ENCODE data around the gene TRIM75.

- TF ChIP-seq EP300 (IDR thresholded peaks at IDR 0.05) (no peak), CTCF (IDR thresholded peaks at IDR 0.05) (no peak)
These were observed 44.0 kb upstream of the TRIM75 start for GRCh38 chr4:165009493-165010227.
